NCI-H446 treated with DMSO at 0.1 percent for 48 hours (cell line): ENCODE results near the gene MSI2.

Experiments used
- DNase-seq: peaks from one replicate; lab custom pipeline; 2025; lab: John Stamatoyannopoulos, UW

MSI2 gene

DNA sequence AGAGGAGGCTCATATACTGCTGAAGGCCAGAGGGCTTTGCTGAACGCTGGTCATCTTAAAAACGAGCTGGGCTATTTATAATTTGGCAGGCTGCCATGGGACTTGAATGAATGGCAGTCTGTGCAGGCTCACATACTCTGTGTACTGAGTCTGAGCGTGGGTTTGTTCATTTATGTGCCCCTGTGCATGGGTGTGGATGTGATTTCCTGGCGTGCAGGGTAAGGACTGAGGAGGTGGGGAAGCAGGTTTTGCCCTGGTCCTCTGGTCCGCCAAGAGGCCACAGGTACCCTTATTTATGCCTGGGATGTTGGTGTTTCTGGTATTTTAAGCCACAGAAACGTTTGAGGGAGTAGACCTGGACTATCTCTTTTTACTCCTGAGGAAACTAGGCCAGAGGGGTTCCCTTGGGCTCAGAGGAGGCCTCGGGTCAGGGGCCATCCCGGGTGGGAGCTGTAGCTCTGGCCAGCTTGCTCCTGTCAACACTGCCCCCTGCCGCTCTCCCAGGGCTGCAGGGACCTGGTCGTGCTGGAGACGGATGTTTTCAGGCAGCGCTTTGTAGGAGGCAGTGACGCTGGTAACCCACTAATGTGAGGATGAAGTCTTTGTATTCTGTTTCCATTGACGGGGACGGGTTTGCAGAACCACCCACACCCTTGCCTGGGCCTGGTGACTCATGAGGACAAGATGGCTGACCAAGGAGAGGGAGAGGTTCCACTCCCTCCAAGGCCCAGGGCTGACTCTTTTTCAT, 184.4 kb downstream of the MSI2 start:
- no peak for DNase-seq

DNA sequence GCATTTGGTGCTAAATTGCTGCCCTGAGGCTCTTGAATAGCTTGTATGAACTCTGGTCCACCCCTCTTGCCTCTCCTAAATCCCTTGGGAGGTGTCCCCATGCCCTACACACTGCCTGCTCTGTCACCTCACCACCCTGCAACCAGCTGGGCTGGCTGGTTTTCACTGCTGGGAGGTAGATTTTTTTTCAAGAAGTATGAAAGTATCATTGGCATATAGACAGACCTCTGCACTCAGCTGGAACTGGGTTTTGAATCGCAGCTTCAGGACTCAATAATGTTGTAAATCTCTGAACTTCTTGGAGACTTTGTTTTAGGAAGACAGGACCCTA, 184.9 kb downstream of the MSI2 start:
- no peak for DNase-seq

DNA sequence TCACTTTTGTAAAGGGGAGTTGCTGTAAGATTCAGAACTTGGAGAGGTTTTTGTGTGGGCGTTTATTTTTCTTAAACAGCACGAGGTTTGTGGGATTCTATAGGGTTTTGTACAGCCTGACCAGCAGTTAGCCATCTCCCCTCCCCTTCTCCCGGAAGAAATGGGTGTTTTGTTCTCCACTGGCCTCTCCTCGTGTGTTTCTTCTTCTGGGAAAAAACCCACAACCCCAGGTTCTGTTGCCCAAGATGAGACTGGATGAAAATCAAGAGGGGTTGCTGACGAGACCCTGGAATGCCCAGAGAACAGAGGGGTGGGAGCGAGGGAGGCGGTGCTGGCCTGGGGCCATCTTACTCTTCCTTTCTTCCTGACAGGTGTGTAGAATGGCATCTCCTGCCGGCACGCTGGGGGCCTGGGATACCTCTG, 186.1 kb downstream of the MSI2 start:
- no peak for DNase-seq

DNA sequence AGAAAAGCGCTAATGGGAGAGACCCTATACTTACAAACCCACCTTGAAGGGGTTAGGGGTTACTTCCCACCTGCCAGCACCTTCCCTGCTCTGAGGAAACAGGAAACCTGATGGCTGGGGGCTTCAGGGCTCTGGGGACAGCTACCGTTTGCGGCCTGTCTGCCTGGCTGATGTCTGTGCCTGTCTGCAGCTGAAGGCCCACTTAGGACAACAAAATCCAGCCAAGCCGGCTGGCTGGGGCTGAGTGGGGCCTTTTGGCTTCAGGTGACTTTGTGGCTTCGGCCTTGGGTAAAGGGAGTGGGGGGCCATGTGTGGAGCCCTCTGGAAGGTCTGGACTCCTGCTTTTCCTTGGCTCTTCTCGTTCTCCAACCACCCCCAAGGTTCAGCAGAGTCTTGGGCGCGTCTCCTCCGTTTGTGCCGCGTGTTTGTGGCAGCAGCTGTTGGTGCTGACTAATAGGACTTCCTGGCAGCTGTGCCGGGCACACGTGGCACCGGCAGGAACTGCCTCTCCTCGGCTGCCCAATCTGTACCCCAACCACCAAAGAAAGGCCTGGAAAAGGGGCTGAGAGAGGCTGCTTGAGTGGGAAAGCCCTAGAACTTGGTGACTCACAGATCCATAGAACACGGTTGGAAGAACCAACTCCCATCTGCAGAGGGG, 186.7 kb downstream of the MSI2 start:
- DNase-seq: no peak

DNA sequence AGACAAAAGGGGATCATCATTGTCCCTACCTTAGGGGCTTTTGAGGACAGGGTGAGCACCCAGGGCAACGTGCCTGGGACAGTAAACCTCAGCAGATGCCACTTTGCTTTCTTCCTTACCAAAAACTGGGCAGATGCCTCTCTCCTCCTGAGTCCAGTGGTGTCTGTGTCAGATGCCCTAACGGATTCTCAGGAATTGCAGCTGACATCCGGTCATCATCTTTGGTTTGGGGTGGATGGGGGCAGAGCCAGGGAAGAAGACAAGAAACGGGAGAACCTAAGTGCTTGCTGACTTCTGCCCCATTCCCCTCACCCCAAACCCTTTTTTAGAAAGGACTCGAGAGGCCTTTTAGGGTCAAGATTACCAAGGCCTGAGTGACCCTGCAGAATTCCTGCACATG, 187.5 kb downstream of the MSI2 start:
- no peak for DNase-seq

DNA sequence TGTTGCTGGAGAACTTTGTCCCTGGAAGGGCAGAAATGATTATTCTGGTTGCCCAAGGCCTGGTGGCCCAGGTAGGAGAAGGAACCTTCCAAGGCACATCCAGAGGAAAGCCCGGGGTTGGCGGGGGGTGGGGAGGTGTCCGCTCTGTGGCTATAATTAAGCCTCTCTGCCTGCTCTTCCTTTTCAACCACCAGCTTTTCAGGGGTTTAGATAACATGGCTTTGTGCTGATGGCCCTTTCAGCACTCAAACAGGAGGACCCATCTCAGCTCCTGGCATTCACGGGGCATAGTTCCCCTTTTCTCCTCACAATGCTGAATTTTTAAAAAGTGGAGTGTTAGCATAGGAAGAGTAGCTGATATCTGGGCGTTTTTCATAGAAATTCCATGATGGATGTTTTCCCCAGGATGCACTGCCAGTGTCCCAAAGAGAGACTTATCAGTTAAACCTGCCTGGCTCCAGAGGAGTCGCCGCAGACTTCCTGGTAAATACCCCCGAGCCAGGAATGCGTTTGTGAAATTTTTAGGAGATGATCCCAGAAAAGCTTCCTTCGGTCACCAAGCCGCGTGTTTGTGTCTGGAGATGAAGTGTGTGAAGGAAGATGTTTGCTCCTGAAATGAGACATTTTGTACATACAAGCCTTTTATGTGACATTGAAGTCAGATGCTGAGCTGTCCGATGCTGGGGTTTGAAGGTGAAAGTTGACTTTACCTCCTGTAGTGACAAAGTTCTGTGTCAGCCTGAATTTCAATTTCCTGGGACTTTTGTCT, 188.5 kb downstream of the MSI2 start:
- no peak for DNase-seq

DNA sequence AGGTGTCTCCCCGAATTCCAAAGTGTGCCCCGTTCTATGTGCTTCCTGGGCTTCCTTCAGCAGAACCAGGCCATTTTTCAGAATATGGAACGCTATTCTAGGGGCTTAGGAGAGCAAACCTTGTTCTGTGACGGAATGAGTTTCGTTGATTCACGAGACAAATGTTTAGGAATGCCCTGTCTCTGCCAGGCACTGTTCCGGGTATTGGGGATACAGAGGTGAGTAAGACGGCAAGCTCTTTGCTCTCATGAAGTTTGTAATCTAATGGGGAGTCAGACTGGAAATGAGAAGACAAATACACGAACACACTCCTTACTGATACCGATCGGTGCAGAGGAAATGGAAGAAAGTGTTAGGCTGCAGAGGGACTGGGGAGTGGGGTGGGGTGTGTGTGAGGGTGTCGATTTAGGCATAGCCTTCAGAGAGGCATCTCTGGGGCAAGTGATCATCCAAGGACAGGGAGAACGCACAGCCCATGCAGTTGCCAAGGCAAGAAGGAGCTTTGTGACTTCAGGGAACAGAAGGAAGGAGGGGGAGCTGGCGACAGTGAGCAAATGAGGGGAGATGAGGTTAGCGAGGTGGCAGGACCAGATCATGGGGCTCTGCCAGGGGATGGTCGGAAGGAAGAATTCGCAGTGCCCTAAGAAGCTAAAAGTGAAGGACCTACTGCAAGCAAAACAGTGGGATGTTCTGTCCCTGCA, 189.6 kb downstream of the MSI2 start:
- no peak for DNase-seq

DNA sequence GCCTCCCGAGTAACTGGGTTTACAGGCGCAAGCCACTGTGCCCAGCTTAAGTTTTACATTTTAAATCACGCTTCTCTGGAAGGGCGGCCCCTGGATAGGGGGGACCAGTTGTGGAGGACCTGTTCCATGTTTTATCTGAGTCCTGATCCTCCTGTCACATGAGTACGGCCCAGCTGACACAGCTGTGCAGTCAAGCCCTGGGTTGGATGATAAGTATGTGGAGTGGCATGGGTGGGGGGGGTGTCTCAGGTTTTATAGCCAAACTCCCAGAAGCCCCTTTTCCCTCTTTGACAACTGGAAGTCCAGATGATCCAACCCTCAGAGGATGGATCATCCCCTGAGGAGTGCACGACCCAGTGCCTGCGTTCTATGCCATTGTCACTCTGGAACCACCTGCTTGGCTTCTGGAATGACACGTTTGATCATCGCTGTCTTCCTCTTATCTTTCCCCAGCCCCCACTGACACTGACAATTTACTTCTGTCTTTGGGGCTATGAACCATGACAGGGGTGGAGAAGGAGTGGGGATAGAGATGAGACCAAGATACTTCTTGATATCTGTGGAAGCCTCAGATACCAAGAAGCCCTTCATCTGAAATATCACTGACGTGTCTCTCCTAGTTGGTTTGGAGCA, 191.2 kb downstream of the MSI2 start:
- no peak for DNase-seq

DNA sequence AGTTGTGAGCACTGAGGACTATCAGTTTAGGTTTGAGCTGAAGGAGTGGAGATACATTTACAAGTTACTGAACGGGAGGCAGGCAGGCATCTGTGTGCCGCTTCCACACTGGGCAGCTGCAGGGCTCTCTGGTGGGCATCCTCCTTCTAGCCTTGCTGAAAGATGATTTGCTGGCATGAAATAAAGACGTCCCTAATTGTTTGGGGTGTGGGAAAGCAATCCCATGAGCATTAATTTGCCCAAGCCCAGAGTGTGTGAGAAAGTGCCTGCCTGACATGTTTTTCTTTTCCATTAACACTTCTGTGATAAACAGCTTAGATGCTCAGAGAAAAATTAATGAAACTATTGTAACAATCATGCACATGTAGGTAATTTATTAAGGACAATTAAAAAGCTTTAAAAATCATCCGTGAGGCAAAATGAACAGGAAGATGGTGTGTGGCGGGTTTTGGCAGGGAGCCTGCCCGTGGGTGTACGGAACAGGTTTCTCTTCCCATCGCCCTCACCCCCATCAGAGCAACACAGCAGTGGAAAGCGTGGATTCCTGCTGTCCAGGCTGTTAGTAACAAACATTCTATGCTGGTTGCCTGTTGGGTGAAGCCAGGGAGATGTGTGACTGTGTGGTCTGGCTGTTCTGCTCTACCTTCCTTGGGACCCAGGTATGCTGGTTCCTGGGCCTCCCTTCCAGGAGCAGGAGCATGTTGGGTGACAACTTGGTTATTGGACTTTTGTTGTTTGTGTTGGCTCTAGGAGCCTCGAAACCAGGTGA, 191.9 kb downstream of the MSI2 start:
- DNase-seq: no peak

DNA sequence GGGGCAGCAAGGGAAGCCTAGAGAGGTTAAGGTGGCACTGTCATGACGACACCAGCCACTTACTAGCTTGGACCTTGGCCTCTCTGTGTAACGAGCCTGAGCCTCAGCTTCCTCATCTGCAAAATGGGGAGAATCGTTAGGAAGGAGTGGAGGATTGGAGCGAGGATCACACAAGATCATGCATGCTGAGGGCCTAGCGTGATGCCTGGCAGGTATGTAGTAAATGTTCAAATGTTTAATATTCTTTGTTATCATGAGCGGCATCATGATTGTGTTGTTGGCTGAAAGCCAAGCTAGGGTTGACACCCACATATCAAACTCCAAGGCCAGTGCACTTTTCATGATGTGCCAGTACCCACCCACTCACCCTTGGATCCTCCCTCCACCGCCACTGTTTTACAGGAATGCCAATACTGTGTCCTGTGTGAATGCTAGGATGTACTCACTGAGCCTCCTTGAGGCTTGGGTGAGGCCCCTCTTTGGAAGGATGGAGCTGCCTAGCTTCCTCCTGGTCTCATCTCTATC, 192.5 kb downstream of the MSI2 start:
- no peak for DNase-seq

DNA sequence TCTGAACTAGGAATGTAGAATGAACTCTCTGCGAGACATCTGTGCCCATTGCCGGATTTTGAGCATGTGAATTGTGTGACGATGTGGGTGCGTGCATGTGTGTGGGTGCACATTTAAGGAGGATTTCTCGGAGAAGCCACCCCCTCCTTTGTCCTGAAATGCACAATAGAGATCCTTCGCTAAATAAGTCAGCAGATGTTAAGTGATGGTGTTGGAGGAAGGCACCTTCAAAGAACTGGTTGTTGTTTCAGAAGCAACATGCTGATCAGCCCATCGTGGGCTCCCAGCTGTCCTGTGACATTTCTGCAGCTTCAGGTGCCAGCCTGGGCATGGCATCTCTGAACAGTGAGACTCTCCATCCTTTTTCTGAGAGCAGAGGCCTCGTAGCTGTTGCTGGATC, 194.9 kb downstream of the MSI2 start:
- DNase-seq: no peak

DNA sequence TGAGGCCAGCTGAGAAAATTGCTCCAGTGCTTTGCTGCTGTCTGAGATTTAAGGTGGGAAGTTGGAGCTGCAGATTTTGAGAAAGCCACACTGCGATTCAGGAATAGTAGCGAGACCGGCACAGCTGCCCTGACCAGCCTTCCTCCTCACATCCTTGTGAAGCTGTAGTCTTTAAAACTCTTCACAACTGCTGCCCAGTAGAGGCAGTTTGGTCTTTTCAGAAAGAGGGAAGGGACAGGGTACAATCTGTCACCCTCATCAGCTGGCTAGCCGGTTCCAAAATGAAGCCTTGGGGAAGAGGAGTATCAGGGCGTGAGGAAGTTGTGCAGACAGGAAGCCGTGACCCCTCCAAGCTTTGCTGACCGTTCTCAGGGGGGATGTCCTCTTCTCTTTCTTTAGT, 195.3 kb downstream of the MSI2 start:
- no peak for DNase-seq

DNA sequence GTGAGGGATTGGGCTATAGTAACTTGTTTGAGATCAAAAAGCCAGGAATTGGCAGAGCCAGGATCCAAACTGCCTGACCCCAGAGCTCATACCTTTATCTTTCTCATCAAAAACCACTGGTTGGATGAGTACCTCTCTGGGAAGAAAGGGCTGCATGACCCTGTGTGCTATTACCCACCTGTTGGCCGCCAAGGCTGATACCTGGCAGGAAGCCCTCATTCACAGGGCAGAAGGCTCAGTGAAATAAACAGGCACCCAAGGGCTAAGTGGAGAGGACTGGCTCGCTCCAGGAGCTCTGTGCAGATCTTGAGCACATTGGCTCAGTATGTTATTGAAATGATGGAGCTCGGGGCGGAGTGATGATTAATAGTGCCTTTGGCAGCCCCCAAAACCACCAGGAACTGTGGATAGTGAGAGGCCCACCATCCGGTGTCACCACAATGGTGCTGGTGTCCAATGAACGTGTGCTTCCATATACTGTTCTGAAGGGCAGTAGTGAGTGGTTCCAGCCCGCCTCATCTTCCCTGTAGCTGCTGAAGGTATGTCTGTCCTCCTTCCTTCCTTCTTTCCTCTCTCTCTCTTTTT, 197.6 kb downstream of the MSI2 start:
- no peak for DNase-seq

DNA sequence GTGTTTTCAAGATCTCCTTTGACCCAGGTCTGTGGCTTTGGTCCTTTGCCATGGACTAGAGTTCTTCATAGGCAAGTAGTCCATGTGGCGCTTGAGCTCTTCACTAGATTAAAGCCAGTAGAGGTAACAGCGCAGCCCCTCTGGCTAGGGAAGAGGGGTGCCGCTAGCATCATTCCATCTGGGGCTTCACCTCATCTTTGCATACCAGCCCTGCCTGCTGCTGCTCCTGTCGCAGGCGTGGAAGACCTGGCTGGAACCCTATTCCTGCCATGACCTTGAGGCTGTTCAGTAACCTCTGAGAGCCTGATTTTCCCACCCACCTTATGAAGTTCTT, 198.4 kb downstream of the MSI2 start:
- no peak for DNase-seq

DNA sequence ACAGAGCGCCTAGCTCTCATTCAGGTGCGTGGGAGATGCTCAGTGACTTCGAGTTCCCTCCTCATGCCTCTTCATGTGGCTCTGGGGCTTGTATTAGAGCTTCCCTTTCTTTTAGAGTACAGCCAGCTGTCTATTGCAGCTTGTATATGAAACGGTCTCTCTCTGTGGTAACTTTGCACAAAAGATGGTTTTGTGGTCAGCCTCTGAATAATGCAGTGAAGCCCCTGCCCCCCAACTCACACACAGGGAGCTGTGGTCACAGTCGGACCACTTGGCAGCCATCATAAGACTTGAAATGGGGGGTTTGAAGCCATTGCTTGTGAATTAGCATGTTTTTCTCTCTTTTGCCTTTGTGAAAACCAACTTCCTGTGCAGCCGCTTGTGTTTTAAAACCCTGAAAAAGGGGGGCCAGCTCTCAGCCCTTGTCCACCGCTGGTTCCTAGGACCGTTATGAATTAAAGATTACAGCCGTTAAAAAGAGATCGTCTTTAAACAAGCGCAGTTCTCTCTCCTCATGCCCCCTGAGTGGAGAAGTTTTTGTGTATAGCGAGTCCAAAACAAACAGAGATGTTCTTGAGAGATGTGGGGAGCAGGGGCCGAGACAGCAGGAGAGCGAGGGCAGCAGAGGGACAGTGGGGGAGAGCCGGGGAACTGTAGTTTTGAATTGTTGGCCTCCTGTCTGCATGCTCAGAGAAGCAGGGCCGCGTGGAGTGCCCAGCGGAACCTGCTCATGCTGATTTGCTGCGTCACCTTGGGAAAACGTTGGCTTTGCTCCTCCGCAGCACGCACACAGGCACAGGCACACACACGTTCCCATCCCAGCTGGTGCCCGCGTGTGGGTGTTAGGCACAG, 199.0 kb downstream of the MSI2 start:
- no peak for DNase-seq

DNA sequence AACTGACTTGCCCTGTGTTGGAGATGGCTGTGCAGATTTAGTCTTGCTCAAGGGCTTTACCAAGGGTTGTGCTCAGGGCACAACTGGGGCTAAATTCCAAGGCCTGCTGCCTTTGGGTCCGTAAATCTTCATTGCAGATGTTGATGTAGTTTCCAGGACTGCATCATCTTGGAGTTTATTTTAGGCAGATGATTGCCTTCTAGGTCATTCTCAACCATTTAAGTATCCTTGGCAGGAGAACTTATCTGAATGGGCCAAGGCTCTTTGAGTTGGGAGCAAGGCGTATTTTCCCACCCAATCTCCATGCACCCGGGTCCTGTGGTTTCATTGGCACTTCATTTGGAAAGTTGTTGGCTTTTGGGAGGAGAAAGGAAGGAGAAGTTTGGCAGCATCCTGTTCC, 200.3 kb downstream of the MSI2 start:
- no peak for DNase-seq

DNA sequence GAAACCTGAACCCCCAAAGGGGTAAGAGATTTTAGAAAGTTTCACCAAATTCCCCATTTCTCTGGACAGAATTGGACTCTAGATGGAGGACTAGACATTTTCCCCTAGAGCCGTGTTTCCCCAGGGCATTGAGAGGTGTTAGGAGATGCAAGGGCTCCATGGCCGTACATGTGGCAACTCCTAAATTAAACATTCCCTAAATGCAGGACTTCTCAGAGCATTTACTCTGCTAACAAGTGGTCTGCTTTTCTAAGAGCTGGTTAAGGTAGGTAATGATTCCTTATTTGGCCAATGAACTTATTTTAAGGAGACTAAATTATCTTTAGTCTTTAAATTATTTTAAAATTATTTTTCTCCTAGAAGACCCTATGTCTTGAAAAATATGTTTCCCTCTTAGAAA, 200.9 kb downstream of the MSI2 start:
- DNase-seq: no peak

DNA sequence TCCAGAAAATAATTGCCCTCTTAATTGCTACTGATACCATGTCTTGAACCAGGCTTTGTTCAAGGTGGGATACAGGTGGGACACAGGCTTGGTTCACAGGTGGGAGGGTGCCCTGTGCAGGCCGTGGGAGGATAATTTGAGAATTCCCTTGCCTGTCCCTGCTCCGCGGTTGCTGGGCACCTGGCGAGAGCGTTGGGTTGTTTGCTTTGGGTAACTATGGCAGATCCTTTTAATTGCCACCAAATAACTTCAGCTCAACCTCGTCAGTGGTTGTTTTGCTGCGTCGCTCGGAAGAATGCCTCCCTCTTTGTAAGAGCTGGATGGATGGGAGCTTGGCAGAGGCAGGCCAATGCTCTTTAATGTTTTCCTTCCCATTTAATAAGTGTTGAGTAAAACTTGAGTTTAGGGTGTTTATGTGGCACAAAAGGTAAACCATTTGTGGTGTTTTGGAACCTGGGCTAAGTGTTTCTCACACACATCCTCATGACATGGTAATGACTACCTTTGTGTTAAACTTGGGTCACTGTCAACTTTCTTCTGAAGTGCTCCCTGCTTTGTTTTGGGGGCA, 202.5 kb downstream of the MSI2 start:
- no peak for DNase-seq

DNA sequence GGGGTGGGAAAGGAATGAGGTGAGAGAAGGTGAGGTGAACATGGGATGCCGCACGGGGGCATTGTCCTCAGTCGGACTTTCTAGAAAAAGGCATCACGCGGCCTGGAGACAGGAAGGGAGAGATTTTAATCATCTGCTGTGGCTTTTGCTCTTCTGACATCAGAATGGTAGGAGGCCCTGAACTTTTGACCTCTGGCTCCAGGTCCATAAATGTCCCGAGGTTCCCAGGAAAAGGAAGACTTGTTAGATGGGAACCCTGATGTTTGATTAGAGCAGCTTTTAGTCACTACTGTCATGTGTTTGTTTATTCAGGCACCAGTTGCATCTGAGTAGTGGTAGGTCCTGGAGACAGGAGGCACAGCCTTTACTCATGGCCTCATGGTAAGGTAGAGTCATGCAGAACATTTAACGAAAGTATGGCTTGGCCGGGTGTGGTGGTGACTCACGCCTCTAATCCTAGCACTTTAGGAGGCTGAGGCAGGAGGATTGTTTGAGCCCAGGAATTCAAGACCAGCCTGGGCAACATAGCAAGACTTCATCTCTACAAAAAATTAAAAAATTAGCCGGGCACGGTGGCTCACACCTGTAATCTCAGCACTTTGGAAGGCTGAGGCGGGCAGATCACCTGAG, 203.1 kb downstream of the MSI2 start:
- DNase-seq: no peak
